Hepatocyte (in vitro differentiated cells): ENCODE data around the gene DOC2B.

Experiments
- CTCF ChIP-seq: fragments of 200-600 bp; sonication (generic); IDR thresholded peaks from 2 replicates; pipeline ENCODE4 v1.5.1; 2016; ENCODE audit warnings: antibody characterized with exemption, mild to moderate bottlenecking; ENCODE audit not compliant: poor library complexity
- EZH2phosphoT487 ChIP-seq: fragments of 200-600 bp; sonication (generic); IDR thresholded peaks from one replicate; pipeline ENCODE4 v1.6.1; 2018; ENCODE audit warnings: antibody characterized with exemption, mild to moderate bottlenecking, low read depth, moderate library complexity; ENCODE audit not compliant: unreplicated experiment, severe bottlenecking

GRCh38 chr17:210402-210801 is 29.0 kb upstream of the DOC2B start:
- TF ChIP-seq EZH2phosphoT487: no peak
- TF ChIP-seq CTCF: no peak
